Stomach (tissue), 9 donors: ENCODE data around the gene CBX1. TPM values are rescaled to one million over a fixed set of nuclear protein-coding genes. Genes with fewer than 3 reads are reported as not detected.
A peak's percentile ranks its signal among the peaks of the same experiment; 100 is the strongest.

Experiments
- DNase-seq, 2 donors: peaks; one replicate each; pipeline versions ENCODE4 v3.0.0 to v3.0.0-alpha.2; 2013 to 2019
- H3K27ac ChIP-seq, 5 donors: fragments of 200-600 bp in 4 of 5; sonication (generic) in 4 of 5; one replicate each; pipeline ENCODE4 v1.5.1; 2013 to 2019; ENCODE audit warnings: mild to moderate bottlenecking in 1 of 5, moderate library complexity in 1 of 5
- H3K27me3 ChIP-seq, 3 donors: fragments of 200-600 bp; sonication (generic); one replicate each; pipeline ENCODE4 v1.5.1; 2017 to 2019; ENCODE audit warnings: mixed run types in 1 of 3
- H3K36me3 ChIP-seq, 4 donors: fragments of 200-600 bp; sonication (generic); 1 replicate in 3 of 4; 2 replicates in 1 of 4; pipeline ENCODE4 v1.5.1; 2016 to 2019
- H3K4me1 ChIP-seq, 4 donors: fragments of 200-600 bp; sonication (generic); one replicate each; pipeline ENCODE4 v1.5.1; 2016 to 2019
- H3K4me3 ChIP-seq, 4 donors: fragments of 200-600 bp; sonication (generic) in 3 of 4; one replicate each; pipeline ENCODE4 v1.5.1; 2016 to 2019; ENCODE audit warnings: mild to moderate bottlenecking in 1 of 4
- H3K9me3 ChIP-seq, 4 donors: fragments of 200-600 bp; sonication (generic); one replicate each; pipeline ENCODE4 v1.5.1; 2016 to 2019
- EP300 ChIP-seq: sonication (generic); formaldehyde crosslinking; IDR thresholded peaks from one replicate; pipeline ENCODE4 v1.6.1; 2017; ENCODE audit warnings: antibody characterized with exemption
- POLR2A ChIP-seq, 4 donors: fragments of 450-650 bp; IDR thresholded peaks; one replicate each; pipeline ENCODE4 v1.6.1; 2016; ENCODE audit warnings: antibody characterized with exemption in 4 of 4, control low read depth in 2 of 4, mild to moderate bottlenecking in 1 of 4, moderate library complexity in 1 of 4
- POLR2AphosphoS5 ChIP-seq, 3 donors: sonication (generic); formaldehyde crosslinking; IDR thresholded peaks; one replicate each; pipeline ENCODE4 v1.6.1; 2016; ENCODE audit warnings: antibody characterized with exemption in 3 of 3
- WGBS, 5 donors: extraction: QIAGEN DNeasy Blood & Tissue Kit in 3 of 5; methylation state at CpG; one replicate each; pipeline versions ENCODE4 v1.1.5 to v1.1.7; 2013 to 2018; 5-methylcytosine and 5-hydroxymethylcytosine counted together
- intact Hi-C: fragments of 100-400 bp; cut with DNase I; formaldehyde crosslinking; loops from one replicate; pipeline ENCODE4 v1.15.1; 2023; ENCODE audit warnings: low total_unique reads
- polyA plus RNA-seq, 3 donors: library from polyadenylated mRNA; stranded (reverse); fragments of 200-250 nt; gene quantifications; one replicate each; pipeline ENCODE4 v1.2.3, GENCODE V29; 2013
- total RNA-seq, 5 donors: library from RNA; depleted of rRNA; stranded (reverse); fragments of >200 nt; gene quantifications; one replicate each; pipeline versions ENCODE4 v1.1.0 to v1.2.3, GENCODE V29; 2014 to 2016
- TF ChIP-seq, protein P1 (sequence below), 7 experiments: fragments of 450-650 bp in 4 of 7; fragments of 200-600 bp in 3 of 7; sonication (generic) in 3 of 7; IDR thresholded peaks; one replicate each; pipeline ENCODE4 v1.5.1; 2016 to 2019; ENCODE audit warnings: antibody characterized with exemption in 7 of 7, control low read depth in 2 of 7, mild to moderate bottlenecking in 1 of 7
- donor health status: healthy with polysubstance abuse.
- donor health status: Bipolar disorder and iron deficiency.
- donor health status: healthy.

CBX1 gene
- total and polyA plus RNA-seq, 8 donors = 12.8 to 65.6 (median 27.2) TPM

DNA sequence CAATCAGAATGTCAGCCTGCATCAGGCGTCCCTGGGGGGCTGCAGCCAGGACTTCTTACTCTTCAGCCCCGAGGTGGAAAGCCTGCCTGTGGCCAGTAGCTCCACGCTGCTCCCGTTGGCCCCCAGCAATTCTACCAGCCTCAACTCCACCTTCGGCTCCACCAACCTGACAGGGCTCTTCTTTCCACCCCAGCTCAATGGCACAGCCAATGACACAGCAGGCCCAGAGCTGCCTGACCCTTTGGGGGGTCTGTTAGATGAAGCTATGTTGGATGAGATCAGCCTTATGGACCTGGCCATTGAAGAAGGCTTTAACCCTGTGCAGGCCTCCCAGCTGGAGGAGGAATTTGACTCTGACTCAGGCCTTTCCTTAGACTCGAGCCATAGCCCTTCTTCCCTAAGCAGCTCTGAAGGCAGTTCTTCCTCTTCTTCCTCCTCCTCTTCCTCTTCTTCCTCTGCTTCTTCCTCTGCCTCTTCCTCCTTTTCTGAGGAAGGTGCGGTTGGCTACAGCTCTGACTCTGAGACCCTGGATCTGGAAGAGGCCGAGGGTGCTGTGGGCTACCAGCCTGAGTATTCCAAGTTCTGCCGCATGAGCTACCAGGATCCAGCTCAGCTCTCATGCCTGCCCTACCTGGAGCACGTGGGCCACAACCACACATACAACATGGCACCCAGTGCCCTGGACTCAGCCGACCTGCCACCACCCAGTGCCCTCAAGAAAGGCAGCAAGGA, 42.7 kb downstream of the CBX1 start:
- Histone ChIP-seq H3K4me3 (no peak overlapping the region), H3K9me3 (no peaks in the 10 kb centered on the region), H3K27ac (no peak overlapping the region), H3K36me3 (peaks cover 68 to 96% (median 89%) of the 10 kb centered on the region in 4 donors), H3K27me3 (no peaks in the 10 kb centered on the region), H3K4me1 (peaks cover 24 to 43% (median 33%) of the 10 kb centered on the region in 4 donors)
- WGBS, 5 donors = 82 to 86% (median 85%) methylated on average over 10 to 11 of the region's 11 CpGs
- TF ChIP-seq, protein P1, sequence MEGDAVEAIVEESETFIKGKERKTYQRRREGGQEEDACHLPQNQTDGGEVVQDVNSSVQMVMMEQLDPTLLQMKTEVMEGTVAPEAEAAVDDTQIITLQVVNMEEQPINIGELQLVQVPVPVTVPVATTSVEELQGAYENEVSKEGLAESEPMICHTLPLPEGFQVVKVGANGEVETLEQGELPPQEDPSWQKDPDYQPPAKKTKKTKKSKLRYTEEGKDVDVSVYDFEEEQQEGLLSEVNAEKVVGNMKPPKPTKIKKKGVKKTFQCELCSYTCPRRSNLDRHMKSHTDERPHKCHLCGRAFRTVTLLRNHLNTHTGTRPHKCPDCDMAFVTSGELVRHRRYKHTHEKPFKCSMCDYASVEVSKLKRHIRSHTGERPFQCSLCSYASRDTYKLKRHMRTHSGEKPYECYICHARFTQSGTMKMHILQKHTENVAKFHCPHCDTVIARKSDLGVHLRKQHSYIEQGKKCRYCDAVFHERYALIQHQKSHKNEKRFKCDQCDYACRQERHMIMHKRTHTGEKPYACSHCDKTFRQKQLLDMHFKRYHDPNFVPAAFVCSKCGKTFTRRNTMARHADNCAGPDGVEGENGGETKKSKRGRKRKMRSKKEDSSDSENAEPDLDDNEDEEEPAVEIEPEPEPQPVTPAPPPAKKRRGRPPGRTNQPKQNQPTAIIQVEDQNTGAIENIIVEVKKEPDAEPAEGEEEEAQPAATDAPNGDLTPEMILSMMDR (IDR thresholded peaks at IDR 0.05) = no peak
- TF ChIP-seq POLR2AphosphoS5 (IDR thresholded peaks at IDR 0.05) = no peak
- TF ChIP-seq EP300 = no peak
- no peak for TF ChIP-seq POLR2A (IDR thresholded peaks at IDR 0.05)
- intact Hi-C loops = no loop called here
- DNase-seq = no peak

DNA sequence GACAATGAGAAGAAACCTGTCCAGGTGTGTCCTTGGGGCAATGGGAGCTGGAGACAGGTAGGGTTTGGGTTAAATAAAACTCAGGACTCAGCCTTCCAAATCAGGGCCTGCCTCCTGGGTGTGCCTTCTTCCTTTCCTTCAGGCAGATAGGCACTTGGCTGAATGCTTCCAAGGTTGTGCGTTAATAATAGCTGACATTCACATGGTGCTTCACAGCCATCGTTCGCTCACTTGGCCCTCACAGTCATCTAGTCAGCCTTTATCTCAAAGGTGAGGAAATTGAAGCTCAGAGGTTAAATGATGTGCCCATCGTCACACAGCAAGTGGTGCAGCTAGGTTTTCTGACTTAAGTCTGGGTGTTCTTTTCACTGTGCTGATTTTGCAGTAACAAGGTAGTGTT, 43.7 kb downstream of the CBX1 start:
- Histone ChIP-seq H3K27ac (no peak overlapping the region), H3K4me1 (peaks cover 32 to 50% (median 42%) of the 10 kb centered on the region in 4 donors), H3K36me3 (peaks cover 63 to 95% (median 83%) of the 10 kb centered on the region in 4 donors), H3K27me3 (no peaks in the 10 kb centered on the region), H3K4me3 (no peak overlapping the region), H3K9me3 (no peaks in the 10 kb centered on the region)
- DNase-seq = no peak
- TF ChIP-seq EP300 (no peak), POLR2A (IDR thresholded peaks at IDR 0.05) (no peak), POLR2AphosphoS5 (IDR thresholded peaks at IDR 0.05) (no peak)
- TF ChIP-seq, protein P1 (IDR thresholded peaks at IDR 0.05) = no peak
- intact Hi-C loops = no loop called here
- 67 to 85% (median 82%) methylated on average over 4 of the region's 4 CpGs for WGBS, 5 donors

DNA sequence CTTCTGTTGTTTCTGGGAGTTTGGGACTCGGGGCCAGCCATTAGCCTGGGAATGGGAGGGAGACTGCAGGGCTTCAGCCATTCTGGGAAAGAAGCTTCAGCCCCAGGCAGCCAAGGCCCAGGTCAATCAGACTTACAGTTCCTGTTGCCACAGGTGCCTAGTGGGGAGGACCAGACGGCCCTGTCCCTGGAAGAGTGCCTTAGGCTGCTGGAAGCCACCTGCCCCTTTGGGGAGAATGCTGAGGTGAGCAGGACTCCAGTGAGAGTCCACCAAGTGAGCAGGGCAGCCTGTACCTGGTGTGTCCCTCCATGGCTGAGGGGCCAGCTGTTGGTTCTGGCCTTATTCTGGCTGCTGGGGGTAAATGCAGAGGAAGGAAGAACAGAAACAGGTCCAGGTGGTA, 44.4 kb downstream of the CBX1 start:
- H3K36me3 ChIP-seq = peaks cover 56 to 94% (median 79%) of the 10 kb centered on the region in 4 donors
- H3K4me3 ChIP-seq = no peak overlapping the region
- no peaks in the 10 kb centered on the region for H3K9me3 ChIP-seq
- no peak for DNase-seq
- H3K27me3 ChIP-seq = no peaks in the 10 kb centered on the region
- H3K4me1 ChIP-seq = peaks cover 39 to 57% (median 49%) of the 10 kb centered on the region in 4 donors
- 64 to 89% (median 77%) methylated on average over 1 to 2 of the region's 2 CpGs for WGBS, 5 donors
- intact Hi-C loops = no loop called here
- peak overlapping the region in 1 of 5 donors; percentile 20 for H3K27ac ChIP-seq
- TF ChIP-seq, protein P1 (IDR thresholded peaks at IDR 0.05) = no peak
- TF ChIP-seq POLR2A (IDR thresholded peaks at IDR 0.05) (no peak), POLR2AphosphoS5 (IDR thresholded peaks at IDR 0.05) (no peak), EP300 (no peak)

DNA sequence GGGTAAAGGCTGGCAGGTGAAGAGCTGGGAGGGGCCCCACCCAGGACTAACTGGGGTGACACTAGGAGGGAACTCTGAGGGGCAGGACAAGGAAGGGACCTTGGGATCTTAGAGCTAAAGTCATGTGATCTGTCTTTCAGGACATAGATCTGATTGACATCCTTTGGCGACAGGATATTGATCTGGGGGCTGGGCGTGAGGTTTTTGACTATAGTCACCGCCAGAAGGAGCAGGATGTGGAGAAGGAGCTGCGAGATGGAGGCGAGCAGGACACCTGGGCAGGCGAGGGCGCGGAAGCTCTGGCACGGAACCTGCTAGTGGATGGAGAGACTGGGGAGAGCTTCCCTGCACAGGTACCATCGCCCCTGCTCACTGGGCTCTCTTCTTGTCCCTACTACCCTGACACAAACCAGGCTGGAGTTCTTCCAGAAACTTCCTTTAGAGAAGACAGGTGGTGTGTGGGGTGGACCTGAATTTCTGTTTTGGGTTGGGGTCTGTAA, 45.0 kb downstream of the CBX1 start:
- Histone ChIP-seq H3K27me3 (no peaks in the 10 kb centered on the region), H3K4me3 (no peak overlapping the region), H3K27ac (peak overlapping the region in 1 of 5 donors; percentile 20), H3K4me1 (peaks cover 45 to 63% (median 55%) of the 10 kb centered on the region in 4 donors), H3K9me3 (no peaks in the 10 kb centered on the region), H3K36me3 (peaks cover 54 to 92% (median 77%) of the 10 kb centered on the region in 4 donors)
- intact Hi-C loops = no loop called here
- TF ChIP-seq, protein P1 (IDR thresholded peaks at IDR 0.05) = no peak
- TF ChIP-seq POLR2A (IDR thresholded peaks at IDR 0.05) (no peak), POLR2AphosphoS5 (IDR thresholded peaks at IDR 0.05) (no peak), EP300 (no peak)
- WGBS, 5 donors = 92 to 95% (median 94%) methylated on average over 10 of the region's 10 CpGs
- DNase-seq = no peak
